GM19351 (cell line): ENCODE data around the gene E2F7.
"Not testable (repeated sequence)": the region's sequence is repeated elsewhere in the genome, so short reads cannot be mapped to it uniquely, and the experiment has no call there.

Experiments
- ATAC-seq: cut with Tn5 transposase; IDR thresholded peaks from one replicate; pipeline ENCODE4 v1.9.1; 2021; ENCODE audit warnings: mild to moderate bottlenecking, moderate library complexity; ENCODE audit not compliant: unreplicated experiment

E2F7 gene, protein sequence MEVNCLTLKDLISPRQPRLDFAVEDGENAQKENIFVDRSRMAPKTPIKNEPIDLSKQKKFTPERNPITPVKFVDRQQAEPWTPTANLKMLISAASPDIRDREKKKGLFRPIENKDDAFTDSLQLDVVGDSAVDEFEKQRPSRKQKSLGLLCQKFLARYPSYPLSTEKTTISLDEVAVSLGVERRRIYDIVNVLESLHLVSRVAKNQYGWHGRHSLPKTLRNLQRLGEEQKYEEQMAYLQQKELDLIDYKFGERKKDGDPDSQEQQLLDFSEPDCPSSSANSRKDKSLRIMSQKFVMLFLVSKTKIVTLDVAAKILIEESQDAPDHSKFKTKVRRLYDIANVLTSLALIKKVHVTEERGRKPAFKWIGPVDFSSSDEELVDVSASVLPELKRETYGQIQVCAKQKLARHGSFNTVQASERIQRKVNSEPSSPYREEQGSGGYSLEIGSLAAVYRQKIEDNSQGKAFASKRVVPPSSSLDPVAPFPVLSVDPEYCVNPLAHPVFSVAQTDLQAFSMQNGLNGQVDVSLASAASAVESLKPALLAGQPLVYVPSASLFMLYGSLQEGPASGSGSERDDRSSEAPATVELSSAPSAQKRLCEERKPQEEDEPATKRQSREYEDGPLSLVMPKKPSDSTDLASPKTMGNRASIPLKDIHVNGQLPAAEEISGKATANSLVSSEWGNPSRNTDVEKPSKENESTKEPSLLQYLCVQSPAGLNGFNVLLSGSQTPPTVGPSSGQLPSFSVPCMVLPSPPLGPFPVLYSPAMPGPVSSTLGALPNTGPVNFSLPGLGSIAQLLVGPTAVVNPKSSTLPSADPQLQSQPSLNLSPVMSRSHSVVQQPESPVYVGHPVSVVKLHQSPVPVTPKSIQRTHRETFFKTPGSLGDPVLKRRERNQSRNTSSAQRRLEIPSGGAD

DNA sequence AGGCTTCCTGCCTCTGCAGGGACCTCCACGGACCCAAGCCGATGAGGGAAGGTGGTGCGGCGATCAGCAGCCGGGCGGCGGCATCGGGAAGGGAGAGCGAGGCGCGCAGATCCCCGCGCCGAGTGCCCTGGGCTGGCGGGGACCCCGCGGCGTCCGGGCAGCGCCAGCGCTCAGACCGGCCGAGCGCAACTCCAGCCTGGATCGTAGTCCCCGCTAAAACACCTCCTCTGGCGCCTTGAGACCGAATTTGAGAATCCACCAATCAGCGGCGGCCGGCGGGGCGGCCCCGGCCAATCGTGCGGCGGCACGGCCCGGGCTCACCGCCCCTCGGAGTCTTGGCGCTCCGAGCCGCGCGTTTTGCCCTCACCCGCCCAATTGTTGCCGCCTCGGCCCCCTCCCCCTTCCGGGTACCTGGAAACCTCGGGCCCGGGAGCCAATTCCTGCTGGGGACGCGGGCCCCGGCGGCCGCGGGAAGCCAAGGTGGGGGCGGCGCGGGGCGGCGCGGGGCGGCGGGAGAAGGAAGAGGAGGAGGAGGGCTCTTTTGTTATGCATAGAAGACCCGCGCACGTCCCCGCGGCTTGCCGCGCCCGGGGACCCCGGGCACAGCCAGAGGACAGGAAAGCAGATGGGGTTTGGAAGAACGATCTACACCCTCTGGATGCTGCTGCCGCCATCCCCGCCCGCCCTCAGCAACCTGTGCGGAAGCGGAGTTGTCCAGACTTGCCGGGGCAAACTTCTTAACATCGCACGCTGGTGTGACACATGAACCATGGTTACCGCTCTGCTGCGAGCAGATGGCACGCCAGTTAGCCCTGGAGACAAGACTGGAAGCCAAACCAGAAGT lies at the start of gene E2F7:
E2F7 (minus strand) TSS at position 209 of the 844 bp plus-strand sequence. CDS start 934 bp downstream, outside the sequence.
- ATAC-seq = peak; percentile 60

DNA sequence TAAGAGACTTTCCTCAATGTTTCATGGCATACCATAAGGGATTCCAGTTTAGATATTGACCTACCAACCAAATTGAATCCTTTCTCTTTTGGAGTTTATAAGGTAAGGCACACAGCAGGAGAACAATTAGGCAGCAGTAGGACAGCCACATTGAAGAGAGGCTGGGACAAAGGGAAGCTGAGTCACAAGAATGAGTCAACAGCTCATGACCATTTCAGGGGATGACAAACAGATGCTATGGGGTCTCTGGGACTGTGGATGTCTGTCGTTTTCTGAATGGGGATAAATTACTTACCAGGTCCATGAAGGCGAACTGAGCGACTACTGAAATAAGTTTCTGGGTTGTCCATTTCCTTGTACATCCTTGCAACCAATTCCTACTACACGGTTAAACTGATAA lies 48.6 kb upstream of the E2F7 start:
- ATAC-seq = no peak

DNA sequence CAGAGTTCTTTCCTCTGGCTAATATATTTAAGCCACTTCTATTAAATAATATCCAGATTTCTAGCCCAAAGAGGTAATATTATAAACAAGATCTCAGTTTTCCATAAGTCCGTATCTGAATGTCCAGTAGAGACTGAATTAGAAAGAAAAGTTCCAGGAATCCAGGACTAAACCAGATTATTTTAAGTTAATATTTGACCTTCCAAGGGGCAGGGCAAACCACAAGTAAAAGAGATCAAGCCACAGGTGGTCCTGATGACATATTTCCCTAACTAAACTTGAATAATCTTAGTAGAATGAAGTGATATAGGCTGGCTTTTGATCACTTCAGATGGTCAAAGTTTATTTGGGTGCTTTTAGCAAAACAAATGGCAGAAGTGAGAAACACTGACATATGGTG lies 43.3 kb upstream of the E2F7 start:
- ATAC-seq = no peak

DNA sequence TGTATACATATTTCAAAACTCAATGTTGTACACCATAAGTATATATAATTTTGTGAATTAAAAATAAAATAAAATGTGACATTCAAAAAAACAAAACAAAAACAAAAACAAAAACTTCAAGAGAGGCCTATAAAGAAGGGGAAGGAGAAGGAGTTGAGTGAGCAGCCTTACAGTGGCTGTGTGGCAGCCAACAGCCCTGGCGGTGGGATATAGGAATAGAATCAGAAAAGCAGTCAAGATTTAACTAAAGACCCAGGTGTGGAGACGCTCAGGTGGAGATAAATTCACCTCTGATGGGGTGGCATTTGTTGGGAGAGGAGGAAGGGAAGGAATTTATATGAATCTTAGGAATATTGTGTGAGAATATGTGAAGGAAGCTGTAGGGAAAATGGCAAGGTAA lies 41.8 kb upstream of the E2F7 start:
- no peak for ATAC-seq

DNA sequence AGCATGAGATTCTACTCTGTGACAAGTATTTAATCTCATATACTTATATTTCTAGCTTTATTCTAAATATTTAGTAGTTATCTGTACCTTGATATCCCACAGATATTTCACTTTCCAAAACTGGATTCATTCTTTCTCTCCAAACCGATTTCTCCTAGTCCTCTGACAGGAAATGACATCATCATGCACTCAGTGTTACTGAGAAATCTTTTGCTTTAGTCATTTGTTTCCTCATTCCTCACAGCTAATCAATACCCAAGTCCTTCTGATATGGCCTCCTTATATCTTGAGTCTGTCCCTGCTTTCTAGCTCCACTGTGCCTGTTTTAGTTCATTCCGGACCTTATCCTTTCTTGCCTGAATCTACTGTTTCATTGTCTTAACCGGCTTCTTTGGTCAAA lies 39.4 kb upstream of the E2F7 start:
- no peak for ATAC-seq

DNA sequence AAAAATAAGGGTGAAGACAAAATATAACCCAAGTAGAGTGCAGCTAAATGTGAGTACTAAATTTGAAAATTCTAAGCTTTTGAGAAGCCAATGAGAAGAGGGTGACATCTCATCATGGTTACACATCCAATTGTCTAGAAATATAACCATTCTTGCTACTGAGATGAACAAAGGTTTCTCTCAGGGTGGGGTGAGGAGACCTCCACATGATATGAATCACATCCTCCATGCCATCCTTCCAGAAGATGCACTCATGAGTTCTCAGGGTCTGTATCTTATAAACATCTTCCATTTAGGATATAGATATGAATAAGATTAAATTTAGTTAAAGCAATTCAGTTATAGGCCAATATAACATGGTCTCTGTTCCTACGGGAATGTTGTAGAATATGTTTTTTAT lies 38.9 kb upstream of the E2F7 start:
- no peak for ATAC-seq

DNA sequence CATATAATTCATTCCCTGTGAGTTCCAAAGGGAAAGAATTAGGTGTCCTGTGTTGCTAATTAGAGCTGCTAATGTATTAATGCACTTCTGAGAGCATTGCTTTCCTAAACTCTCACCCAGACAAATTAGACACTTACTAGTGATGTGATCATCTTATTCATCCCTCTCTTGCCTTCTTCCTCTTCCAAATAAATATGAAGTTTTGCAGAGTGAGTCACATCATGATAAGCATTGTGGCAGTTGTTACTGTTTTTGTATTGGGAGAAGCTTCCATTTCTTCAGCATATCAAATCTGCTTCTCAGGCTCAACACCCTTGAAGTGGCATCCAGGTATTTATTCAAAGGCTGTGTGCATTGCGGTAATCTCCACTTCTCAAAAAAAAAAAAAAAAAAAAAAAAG lies 37.3 kb upstream of the E2F7 start:
- ATAC-seq = no peak

DNA sequence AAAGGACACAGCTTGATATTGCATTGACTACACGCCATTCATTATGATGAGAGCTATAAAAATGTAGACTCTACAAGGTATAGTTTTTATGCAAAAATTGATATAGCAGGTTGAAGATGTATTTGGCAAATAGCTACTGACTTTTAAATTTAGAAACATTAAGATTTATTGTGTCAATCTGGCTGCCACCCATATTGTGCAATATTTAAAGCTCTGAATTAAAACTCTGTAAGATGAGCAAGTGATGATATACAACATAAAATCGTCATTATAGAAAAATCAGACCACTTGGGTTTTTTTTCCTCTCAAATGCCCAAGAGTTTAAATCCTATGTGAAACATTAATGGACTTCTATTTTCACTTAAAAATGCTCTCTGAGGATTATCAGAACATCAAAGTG lies 36.8 kb upstream of the E2F7 start:
- no peak for ATAC-seq

DNA sequence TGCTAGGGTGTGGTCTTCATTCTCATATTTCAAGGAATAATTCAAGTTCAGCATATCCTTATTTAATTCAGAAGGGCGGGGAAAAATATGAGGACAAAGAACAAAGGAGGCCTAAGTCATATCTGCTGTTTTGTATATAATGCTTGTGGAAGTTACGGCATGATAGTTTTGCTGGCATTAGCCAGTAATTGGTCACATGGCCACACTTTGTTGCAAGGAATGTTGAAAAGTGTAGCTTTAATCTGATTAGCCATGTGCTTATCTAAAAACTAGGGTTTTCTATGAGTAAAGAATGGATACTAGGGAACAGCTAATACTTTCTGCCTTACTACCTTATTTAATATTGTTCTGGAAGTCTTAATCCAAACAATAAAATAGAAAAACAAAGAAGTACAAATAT lies 34.4 kb upstream of the E2F7 start:
- ATAC-seq = no peak

DNA sequence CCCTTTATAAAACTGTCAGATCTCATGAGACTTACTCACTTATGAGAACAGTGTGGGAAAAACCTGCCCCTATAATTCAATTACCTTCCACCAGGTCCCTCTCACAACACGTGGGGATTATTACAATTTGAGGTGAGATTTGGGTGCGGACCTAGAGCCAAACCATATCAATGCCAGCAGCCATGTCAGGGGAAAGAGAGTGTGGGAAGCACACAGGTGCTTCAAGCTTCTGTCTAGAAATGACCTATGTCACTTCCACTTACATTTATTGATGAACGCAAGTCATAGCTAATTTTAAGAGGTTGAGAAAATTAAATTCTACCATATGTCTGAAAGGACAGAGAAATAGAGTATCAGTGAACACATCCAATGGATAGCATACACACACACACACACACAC lies 32.5 kb upstream of the E2F7 start:
- ATAC-seq = no peak

DNA sequence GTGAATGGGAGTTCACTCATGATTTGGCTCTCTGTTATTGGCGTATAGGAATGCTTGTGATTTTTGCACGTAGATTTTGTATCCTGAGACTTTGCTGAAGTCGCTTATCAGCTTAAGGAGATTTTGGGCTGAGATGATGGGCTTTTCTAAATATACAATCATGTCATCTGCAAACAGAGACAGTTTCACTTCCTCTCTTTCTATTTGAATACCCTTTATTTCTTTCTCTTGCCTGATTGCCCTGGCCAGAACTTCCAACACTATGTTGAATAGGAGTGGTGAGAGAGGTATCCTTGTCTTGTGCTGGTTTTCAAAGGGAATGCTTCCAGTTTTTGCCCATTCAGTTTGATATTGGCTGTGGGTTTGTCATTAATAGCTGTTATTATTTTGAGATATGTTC lies 26.9 kb upstream of the E2F7 start:
- not testable (repeated sequence) for ATAC-seq

DNA sequence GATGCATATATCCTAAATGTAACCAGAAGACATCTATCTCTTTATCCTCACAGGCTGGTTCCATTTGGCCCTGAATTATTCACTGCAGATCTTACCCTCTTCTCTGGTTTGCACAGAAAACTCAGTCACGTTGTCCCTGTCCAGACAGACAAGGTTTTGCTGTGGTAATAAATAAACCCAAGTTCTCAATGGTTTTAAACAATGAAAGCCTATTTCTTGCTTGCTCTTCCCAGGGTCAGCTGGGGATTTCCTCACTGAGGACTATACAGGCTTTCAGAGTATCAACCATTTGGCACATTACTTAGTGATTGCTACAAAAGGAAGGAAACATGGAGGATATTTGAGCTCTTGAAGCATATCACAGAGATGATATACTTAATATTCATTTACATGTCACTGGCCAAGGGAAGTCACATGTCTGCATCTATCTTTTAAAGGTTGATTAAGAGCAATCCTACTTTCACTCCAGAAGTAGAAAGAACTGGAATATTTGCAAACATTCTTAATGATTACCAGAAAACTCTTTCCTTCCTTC lies 24.4 kb upstream of the E2F7 start:
- no peak for ATAC-seq

DNA sequence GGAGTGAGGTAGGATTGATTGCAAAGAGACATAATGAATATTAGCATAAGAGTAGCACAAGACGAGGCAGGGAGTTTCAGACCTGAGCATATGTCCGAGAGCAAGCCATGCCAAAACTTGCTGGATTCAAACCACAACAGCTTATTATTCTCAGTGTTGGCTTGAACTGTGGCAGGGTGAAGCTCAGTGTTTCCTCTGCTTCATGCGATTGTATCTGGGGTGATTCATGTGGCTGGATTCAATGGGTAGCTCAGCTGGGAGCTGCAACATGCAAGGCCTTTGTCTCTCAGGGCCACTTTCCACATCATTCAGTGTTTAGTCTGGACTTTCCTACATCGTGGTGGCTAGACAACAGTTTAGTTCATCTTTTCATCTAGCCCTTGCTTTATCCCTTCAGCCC lies 22.1 kb upstream of the E2F7 start:
- no peak for ATAC-seq

DNA sequence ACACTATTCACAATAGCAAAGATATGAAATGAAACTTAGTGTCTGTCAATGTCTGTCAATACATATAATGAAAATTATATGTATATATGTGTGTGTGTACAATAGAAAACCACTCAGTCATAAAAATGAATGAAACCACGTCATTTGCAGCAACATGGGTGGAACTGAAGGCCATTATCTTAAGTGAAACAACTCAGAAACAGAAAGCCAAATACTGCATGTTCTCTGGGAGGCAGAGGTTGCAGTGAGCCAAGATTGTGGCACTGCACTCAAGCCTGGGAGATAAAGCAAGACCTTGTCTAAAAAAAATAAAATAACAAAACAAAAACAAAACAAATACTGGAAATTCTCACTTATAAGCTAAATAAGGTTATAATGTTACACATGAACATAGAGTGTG lies 16.7 kb upstream of the E2F7 start:
- ATAC-seq = no peak

DNA sequence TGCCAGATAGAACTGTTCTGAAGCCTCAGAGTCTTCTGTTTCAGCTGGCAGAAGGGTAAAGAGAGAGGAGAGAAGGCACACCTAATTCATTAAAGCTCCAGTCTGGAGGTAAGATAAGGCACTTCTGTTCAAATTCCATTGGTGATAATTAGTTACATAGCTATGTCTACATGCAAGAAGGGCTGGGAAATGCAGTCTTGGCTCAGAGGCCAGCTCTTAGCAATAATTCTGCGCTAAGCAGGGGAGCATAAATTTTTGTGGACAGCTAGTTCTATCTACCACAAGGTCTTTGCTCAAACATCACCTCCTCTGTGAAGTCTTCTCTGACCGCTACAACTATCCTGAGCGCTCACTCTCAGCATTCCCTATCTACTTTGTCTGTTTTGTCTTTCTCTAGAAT lies 14.3 kb upstream of the E2F7 start:
- no peak for ATAC-seq

DNA sequence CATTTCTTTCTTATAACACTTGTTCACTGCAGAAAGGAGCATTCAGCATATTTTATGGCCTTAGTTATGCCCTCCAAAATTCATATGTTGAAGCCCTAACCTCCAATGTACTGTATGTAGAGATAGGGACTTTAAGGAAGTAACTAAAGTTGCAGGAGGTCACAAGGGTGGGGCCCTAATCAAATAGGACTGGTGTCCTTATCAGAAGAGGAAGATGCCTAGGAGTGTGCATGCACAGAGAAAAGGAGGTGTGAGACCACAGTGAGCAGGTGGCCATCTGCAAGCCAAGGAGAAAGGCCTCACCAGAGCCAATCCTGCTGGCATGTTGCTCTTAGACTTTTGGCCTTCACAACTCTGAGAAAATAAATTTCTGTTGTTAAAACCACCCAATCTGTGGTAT lies 12.9 kb upstream of the E2F7 start:
- no peak for ATAC-seq

DNA sequence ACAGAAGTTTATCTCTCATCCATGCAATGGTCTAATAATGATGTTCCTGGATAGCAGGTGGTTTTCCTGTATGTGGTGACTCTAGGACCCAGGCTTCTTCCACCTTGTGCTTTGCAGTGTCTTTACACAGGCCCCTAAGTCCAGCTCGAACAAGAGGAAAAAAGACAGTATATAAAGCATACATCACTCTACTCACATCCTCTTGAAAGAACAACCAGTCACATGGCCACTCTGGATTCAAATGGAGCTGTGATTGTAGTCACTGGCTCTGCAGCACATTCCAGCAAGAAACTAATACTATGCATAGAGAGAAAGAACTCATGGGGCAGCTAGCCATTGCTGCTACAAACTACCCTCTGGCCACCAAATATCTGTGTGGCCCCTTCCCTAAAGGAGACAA lies 11.5 kb upstream of the E2F7 start:
- ATAC-seq = no peak

DNA sequence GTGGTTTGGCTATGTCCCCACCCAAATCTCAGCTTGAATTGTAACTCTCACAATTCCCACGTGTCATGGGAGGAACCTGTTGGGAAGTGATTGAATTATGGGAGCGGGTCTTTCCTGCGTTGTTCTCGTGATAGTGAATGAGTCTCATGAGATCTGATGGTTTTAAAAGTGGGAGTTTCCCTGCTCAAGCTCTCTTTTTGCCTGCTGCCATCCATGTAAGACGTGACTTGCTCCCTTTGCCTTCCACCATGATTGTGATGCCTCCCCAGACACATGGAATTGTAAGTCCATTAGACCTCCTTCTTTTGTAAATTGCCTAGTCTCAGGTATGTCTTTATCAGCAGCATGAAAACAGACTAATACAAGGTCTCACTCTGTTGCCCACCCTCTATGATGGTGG lies 8.5 kb upstream of the E2F7 start:
- ATAC-seq = not testable (repeated sequence)

DNA sequence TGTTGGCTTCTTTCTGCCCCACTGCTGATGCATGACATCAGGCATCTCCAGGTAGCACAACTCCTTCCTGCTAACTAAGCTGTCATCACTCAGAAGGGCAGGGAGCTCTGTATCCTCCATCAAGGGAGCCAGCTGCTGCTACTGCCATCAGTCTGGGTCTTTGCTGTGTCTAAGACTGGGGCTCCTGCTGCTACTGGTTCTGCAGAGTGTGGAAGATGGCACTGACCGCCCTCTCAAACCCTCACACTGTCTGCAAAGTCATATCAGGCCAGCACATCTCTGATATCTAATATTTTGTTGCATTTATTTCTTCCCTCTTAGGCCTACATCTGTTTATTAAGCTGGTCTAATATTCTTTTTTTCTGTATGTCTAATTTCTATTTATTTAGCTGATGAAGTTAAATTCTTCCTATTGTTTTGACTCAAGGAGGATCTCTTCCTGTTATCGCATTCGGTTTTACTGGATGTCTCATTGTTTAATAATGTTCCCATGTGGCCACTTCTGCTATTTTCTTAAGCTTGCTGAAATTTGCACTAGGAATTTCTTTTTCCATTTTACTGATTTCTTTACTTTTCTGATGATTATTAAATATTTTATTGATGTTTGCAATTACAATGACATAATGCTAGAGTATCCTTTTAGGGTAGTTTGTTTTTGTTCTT lies 7.6 kb upstream of the E2F7 start:
- no peak for ATAC-seq

DNA sequence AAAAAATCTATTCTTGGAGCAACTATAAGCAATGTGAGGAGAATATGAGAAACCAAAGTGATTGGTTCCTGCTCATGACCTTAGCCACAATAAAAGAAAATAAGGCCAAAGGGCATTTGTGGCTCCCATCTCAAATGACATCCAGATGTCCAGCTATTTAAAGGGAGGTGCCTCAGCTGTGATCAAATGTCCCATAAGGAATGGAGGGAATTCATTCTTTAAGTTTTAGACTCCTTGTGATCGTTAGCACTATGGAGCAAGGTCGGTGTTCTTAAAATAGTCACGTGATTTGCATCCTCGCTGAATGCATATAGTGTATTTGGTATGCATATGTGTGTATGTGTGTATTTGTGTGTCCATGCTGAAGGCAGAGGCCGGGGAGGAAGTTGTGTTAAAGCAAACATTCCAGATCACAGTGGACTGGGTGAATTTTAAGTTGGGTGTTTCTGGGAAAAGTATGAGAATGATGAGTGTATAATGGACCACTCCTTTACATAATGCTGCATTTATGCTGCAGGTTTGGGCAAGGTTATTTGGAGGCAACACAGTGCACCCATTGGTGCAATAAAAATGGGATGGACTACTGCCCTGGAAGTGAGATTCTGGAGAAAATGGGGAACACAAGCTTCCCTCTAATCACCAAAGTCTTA lies 5.6 kb upstream of the E2F7 start:
- ATAC-seq = no peak
